Measurements from ENCODE around the gene COMT.

The COMT gene

DNA sequence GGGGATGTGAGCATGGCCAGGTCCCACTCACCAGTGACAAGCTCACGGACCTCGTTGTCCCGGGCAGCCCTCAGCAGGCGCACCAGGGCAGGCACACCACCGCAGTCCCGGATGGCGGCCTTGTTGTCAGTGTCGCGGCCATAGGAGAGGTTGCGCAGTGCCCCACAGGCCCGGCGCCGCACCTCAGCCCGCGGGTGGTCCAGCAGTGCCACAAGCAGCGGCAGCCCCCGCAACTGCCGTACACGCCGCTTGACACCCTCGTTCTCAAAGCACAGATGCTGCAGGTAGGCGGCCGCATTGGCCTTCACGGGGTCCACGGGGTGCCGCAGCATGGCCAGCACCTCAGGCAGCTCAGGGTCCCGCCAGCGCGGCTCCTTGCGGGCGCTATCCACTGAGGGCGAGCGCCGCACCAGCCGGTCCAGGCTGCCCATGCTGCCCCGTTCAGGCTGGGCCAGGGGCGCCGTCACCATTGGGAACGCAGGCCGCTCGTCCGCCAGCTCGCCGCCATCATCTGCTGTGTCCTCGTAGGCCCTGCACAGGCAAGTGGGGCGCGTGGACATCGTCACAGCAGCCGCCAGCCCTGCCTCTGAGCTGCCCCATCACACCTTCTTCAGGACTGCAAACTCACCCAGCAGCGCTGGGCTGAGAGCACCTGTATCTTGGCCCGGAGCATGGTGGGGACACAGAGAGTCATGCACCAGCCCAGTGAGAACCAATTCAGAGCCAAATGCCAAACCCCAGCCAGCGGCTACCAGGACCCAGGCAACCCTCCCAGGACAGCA is 38.3 kb downstream of the COMT start:
- Histone ChIP-seq H3K27ac (ENCODE audit: low read length) (no peak overlapping the region), H3K27me3 (ENCODE audit: insufficient read depth, low read length, poor library complexity) (no peaks in the 10 kb centered on the region), H3K9me3 (ENCODE audit: insufficient read depth, low read length, severe bottlenecking) (no peaks in the 10 kb centered on the region), H3K9ac (ENCODE audit: low read depth, low read length) (no peak overlapping the region), H4K20me1 (ENCODE audit: insufficient read depth, low read length) (peaks cover 10% of the 10 kb centered on the region; the same call in 1 of the 2 replicates), H3K4me2 (ENCODE audit: insufficient read depth, low read length) (no peak overlapping the region), H3K4me1 (ENCODE audit: insufficient read depth, low read length) (peaks cover 1% of the 10 kb centered on the region), H3K4me3 (ENCODE audit: low read depth in 1 of 2, low read length in 2 of 2) (no peak overlapping the region), H3K79me2 (ENCODE audit: insufficient read depth, low read length) (no peaks in the 10 kb centered on the region), H2AFZ (ENCODE audit: low read depth, low read length) (no peak overlapping the region), H3K36me3 (ENCODE audit: insufficient read depth, low read length) (no peaks in the 10 kb centered on the region)
- ATAC-seq (ENCODE audit: insufficient read depth, low read depth) (no peak), DNase-seq (no peak)
- TF ChIP-seq, protein P1, sequence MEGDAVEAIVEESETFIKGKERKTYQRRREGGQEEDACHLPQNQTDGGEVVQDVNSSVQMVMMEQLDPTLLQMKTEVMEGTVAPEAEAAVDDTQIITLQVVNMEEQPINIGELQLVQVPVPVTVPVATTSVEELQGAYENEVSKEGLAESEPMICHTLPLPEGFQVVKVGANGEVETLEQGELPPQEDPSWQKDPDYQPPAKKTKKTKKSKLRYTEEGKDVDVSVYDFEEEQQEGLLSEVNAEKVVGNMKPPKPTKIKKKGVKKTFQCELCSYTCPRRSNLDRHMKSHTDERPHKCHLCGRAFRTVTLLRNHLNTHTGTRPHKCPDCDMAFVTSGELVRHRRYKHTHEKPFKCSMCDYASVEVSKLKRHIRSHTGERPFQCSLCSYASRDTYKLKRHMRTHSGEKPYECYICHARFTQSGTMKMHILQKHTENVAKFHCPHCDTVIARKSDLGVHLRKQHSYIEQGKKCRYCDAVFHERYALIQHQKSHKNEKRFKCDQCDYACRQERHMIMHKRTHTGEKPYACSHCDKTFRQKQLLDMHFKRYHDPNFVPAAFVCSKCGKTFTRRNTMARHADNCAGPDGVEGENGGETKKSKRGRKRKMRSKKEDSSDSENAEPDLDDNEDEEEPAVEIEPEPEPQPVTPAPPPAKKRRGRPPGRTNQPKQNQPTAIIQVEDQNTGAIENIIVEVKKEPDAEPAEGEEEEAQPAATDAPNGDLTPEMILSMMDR (IDR thresholded peaks at IDR 0.05; ENCODE audit: borderline replicate concordance, extremely low read depth, low read length, poor library complexity, severe bottlenecking): no peak
- TF ChIP-seq EZH2 (IDR thresholded peaks at IDR 0.05; ENCODE audit: borderline replicate concordance, low read depth, low read length, severe bottlenecking): no peak

DNA sequence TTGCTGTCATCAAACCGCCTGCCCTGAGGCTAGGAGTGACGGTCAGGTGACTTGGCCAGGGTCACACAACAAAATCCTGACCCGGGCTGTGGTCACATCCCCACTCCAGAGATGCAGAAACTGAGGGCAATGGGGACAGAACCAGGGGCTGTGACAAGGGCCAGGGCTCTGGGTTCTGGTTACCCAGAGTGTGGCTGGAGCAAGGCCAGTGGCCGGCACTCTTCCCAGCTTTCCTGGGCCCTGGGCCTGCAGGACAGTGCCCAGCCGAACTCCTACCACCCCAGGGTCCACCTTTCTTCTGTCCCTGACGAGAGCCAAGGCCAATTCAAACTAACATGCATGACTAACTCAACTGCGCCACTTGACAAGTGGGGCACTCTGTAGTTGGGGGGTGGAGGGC is 39.2 kb downstream of the COMT start:
- H3K9ac ChIP-seq (ENCODE audit: low read depth, low read length): no peak overlapping the region
- no peaks in the 10 kb centered on the region for H3K36me3 ChIP-seq (ENCODE audit: insufficient read depth, low read length)
- no peaks in the 10 kb centered on the region for H3K9me3 ChIP-seq (ENCODE audit: insufficient read depth, low read length, severe bottlenecking)
- no peaks in the 10 kb centered on the region for H3K79me2 ChIP-seq (ENCODE audit: insufficient read depth, low read length)
- H3K27ac ChIP-seq (ENCODE audit: low read length): no peak overlapping the region
- no peaks in the 10 kb centered on the region for H3K27me3 ChIP-seq (ENCODE audit: insufficient read depth, low read length, poor library complexity)
- no peak overlapping the region for H3K4me3 ChIP-seq (ENCODE audit: low read depth in 1 of 2, low read length in 2 of 2)
- H2AFZ ChIP-seq (ENCODE audit: low read depth, low read length): no peak overlapping the region
- TF ChIP-seq EZH2 (IDR thresholded peaks at IDR 0.05; ENCODE audit: borderline replicate concordance, low read depth, low read length, severe bottlenecking): no peak
- TF ChIP-seq, protein P1 (IDR thresholded peaks at IDR 0.05; ENCODE audit: borderline replicate concordance, extremely low read depth, low read length, poor library complexity, severe bottlenecking): no peak
- no peak overlapping the region for H3K4me2 ChIP-seq (ENCODE audit: insufficient read depth, low read length)
- H3K4me1 ChIP-seq (ENCODE audit: insufficient read depth, low read length): no peaks in the 10 kb centered on the region
- peaks cover 12% of the 10 kb centered on the region; the same call in 1 of the 2 replicates for H4K20me1 ChIP-seq (ENCODE audit: insufficient read depth, low read length)
- ATAC-seq (ENCODE audit: insufficient read depth, low read depth): no peak
- no peak for DNase-seq

DNA sequence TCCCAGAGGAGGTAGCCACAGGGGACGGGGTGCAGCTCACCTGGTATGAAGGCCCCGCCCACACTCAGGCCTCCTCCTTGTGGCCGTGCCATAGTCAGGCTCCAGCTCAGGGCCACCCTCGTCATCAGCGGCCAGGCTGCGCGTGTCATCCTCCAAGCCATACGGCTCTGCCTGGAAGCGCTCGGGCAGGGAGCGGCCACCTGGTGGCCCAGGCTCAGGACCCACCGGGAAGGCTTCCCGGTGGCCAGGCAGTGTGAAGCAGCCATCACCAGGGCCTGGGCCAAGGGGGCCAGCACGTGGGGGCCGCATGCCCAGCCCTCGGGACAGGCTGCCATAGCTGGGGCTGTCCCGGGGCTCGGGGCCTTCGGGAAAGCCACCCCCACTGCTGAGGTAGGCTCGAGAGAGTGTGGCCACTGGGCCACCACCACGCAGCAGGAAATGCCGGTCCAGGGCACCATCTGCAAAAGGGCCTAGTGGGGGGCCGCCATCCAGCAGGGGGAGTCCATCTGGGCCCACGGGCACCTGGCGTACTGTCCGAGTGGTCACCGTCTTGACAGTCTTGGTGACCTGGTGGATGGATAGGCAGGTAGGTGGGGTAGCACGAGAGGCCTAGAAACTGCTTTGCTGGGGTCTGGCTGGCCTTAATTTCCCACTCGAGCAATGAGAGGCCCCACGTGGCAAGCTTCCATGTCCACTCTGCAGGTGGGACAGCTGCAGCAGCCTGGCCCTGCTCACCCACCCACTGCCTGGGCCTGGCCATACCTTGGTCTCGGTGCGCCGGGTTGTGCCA is 39.8 kb downstream of the COMT start:
- Histone ChIP-seq H4K20me1 (ENCODE audit: insufficient read depth, low read length) (peaks cover 12% of the 10 kb centered on the region; the same call in 1 of the 2 replicates), H3K4me1 (ENCODE audit: insufficient read depth, low read length) (no peaks in the 10 kb centered on the region), H2AFZ (ENCODE audit: low read depth, low read length) (no peak overlapping the region), H3K4me2 (ENCODE audit: insufficient read depth, low read length) (no peak overlapping the region), H3K27ac (ENCODE audit: low read length) (no peak overlapping the region), H3K4me3 (ENCODE audit: low read depth in 1 of 2, low read length in 2 of 2) (no peak overlapping the region), H3K79me2 (ENCODE audit: insufficient read depth, low read length) (no peaks in the 10 kb centered on the region), H3K27me3 (ENCODE audit: insufficient read depth, low read length, poor library complexity) (no peaks in the 10 kb centered on the region), H3K36me3 (ENCODE audit: insufficient read depth, low read length) (no peaks in the 10 kb centered on the region), H3K9ac (ENCODE audit: low read depth, low read length) (no peak overlapping the region), H3K9me3 (ENCODE audit: insufficient read depth, low read length, severe bottlenecking) (no peaks in the 10 kb centered on the region)
- ATAC-seq (ENCODE audit: insufficient read depth, low read depth): no peak
- no peak for DNase-seq
- TF ChIP-seq, protein P1 (IDR thresholded peaks at IDR 0.05; ENCODE audit: borderline replicate concordance, extremely low read depth, low read length, poor library complexity, severe bottlenecking): no peak
- no peak for TF ChIP-seq EZH2 (IDR thresholded peaks at IDR 0.05; ENCODE audit: borderline replicate concordance, low read depth, low read length, severe bottlenecking)

Data from DND-41 (cell line).